ENCODE results near the gene ITGAD.

The ITGAD gene

GRCh38 chr16:31461201-31461920, 68.2 kb downstream of the ITGAD start:
- DNase-seq, result no peak

DNA sequence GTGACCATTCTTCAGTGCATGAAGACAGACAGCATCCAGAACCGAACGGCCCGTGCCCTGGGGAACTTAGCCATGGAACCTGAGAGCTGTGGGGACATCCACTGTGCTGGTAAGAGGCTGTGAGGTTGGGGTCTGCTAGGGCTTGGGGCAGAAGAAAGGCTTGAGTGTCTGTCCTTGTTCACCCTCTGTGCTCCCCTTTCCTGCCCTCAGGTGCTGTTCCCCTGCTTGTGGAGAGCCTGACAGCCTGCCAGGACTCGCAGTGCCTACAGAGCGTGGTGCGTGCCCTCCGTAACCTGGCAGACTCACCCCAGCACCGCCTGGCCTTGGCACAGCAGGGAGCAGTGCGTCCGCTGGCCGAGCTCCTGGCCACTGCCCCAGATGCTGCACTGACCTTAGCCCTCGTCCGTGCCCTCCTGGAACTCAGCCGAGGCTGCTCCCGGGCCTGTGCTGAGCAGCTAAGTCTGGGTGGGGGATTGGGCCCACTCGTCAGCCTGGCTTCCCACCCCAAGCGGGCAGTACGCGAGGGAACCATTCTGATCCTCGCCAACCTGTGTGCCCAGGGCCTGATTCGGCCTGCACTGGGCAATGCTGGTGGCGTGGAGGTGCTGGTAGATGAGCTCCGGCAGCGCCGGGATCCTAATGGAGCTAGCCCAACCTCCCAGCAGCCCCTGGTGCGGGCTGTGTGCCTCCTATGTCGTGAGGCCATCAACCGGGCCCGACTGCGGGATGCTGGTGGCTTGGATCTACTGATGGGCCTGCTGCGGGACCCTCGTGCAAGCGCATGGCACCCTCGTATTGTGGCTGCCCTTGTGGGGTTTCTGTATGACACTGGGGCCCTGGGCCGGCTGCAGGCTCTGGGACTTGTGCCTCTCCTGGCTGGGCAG, 69.0 kb downstream of the ITGAD start:
- DNase-seq, result no peak

DNA sequence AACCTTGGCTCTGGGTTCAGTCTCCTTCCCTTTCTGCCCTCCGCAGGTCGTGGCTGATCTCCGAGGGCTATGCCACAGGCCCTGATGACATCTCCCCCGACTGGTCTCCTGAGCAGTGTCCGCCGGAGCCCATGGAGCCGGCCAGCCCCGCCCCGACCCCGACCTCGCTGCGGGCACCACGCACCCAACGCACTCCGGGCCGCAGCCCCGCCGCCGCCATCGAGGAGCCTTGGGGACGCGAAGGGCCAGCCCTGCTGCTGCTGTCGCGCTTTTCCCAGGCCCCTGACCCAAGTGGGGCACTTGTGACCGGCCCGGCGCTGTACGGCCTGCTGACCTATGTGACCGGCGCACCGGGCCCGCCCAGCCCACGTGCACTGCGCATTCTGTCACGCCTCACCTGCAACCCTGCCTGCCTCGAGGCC, 71.2 kb downstream of the ITGAD start:
- DNase-seq, result no peak

DNA sequence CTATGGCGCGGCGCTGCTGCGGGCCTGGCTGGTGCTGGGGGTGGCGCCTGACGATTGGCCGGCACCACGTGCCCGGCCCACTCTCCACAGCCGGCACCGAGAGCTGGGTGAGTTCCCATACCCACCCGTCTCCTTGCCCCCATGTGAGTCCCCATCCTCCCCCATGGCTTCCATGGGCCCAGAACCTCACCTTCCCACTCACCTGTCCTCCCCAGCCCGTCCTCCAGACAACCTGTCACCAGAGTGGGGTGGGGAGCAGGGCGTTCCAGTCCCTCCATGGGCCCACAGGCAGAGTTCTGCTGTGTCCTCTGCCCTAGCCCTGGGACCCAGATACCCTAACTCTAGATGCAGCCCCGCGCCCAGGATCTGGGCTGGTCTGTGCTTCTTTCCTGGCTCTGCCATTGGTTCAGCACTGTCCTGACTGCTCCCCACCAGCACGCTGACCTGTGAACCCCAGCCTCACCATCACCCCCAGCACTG, 71.7 kb downstream of the ITGAD start:
- DNase-seq, result no peak

DNA sequence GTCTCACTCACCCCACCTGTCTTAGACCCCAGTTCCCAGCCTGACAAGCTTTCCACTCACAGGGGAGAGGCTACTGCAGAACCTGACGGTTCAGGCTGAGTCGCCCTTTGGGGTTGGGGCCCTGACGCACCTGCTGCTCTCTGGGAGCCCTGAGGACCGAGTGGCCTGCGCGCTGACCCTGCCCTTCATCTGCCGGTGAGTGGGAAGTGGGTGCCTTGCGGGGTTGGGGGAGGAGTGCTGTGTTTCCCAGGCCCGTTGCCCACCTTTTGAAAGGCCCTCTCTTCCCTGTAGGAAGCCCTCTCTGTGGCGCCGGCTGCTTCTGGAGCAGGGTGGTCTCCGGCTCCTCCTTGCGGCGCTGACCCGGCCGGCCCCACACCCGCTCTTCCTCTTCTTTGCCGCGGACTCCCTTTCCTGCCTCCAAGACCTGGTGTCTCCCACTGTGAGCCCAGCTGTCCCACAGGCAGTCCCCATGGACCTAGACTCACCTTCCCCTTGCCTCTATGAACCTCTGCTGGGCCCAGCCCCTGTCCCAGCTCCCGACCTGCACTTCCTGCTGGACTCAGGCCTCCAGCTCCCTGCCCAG, 72.7 kb downstream of the ITGAD start:
- no peak for DNase-seq

GRCh38 chr16:31466381-31466841, 73.3 kb downstream of the ITGAD start:
- no peak for DNase-seq

DNA sequence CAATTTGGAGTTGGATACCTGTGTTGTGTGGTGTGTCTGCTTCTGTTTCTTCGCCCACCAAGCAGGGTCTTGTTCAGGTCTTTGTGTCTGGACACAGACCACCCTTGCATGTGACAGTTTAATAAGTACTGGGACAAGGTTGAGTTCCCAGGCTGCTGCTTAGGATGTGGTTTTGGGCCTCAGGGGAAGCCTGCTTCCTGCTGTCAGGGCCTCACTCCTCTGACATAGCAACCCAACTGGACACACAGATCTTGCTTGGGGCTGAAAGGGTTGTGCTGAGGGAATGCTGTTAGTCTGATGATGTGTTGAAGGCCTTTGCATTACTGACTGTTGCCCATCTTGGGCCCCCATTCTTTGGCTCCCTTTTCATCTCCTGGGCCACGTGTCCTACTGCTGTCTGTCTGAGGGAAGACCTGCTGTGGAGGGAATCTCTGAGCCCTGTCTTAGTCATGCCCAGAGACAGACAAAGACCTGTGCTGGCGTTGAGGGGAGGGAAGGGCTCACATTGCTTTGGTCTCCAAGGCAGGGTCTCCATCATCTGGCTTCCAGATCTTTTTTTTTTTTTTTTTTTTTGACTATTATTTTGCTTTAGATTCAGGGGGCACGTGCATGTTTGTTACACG, 74.1 kb downstream of the ITGAD start:
- DNase-seq, result no peak

DNA sequence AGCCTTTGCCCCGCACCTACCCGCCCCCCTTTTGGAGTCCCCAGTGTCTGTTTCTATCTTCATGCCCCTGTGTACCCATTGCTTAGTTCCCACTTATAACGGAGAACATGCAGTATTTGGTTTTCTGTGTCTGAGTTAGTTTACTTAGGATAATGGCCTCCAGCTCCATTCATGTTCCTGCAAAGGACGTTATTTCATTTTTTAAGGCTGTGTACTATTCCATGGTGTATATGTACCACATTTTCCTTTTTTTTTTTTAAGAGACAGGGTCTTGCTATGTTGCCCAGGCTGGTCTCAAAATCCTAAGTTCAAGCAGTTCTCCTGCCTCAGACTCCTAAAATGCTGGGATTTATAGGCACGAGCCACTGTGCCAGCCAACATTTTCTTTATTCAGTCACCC, 74.7 kb downstream of the ITGAD start:
- no peak for DNase-seq

DNA sequence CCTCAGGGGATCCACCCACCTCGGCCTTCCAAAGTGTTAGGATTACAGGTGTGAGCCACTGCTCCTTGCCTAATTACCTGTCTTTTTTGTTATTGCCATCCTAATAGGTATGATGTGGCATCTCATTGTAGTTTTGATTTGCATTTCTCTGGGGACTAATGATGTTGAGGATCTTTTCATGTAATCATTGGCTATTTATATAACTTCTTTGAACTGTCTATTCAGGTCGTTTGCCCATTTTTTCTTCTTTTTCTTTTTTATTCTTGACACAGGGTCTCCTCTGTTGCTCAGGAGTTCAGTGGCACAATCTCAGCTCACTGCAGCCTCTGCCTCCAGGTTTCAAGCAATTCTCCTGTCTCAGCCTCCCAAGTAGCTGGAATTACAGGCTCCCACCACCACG, 77.5 kb downstream of the ITGAD start:
- DNase-seq, result no peak

GRCh38 chr16:31471241-31471874, 78.2 kb downstream of the ITGAD start:
- no peak for DNase-seq

DNA sequence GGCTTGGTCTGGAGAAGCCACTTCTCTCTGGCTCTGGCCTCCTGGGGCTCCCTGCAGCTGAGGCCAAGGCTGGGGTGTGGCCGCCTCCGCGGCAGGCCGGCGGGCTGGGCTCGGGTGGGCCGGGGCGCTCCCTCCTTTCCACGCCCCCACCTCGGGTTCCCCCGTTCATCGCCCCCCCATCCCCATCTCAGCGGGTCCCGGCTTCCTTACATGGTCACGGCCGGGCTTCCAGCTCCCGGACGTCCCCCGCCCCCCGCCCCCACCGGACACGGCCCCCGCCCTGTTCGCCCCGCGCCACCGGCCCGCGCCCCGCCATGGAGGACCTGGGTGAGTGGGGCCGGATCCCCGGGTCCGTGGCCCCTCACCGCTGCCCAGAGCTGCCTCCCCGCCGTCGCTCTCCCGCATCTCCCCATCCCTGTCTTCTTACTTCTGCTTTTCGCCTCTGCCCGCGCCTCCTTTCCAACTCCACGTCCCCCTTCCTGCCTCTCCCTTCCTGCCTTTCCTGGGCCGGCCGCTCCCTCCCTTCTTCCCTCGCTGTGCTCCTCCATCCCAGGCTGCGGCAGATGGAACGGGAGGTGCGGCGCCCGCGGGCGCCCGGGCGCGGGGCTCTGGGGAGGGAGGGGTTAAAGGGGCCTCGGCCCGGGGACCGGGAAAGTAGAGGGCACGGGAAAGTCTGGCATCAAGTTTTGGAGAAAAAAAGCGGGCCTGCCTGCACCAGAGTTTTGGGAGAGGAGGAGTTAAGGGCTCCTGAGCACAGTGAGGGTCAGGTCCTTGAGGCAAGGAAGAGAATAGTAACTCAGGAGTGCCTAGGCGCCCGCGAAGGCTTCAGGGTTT, 79.0 kb downstream of the ITGAD start, which contains the start of gene TGFB1I1:
TGFB1I1 (plus strand) TSS at position 278 of the 834 bp plus-strand sequence; CDS start at position 315, 37 bp downstream.
- DNase-seq, result no peak

- no peak for DNase-seq
Measured at GRCh38 chr16:31472709-31473203, 79.6 kb downstream of the ITGAD start.

DNA sequence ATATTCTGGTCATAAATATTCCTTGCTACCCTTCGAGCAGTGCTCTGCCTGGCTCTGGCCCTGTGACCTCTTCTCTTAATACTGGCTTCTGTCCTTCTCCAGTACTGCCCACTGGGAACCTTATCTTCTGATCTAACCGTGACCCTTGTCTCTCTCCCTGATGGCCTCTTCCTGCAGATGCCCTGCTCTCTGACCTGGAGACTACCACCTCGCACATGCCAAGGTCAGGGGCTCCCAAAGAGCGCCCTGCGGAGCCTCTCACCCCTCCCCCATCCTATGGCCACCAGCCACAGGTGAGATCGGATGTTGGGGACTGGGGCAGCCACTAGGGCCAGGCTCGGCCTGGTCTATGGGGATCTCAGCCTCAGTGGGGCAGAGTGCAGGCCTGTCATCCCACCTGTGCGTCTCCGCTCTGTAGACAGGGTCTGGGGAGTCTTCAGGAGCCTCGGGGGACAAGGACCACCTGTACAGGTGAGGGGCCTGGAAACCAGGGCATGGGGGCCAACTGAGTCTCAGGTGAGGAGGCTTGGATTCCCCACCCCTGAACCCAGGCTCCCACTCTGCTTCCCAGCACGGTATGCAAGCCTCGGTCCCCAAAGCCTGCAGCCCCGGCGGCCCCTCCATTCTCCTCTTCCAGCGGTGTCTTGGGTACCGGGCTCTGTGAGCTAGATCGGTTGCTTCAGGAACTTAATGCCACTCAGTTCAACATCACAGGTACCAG, 80.3 kb downstream of the ITGAD start:
- DNase-seq, result no peak

DNA sequence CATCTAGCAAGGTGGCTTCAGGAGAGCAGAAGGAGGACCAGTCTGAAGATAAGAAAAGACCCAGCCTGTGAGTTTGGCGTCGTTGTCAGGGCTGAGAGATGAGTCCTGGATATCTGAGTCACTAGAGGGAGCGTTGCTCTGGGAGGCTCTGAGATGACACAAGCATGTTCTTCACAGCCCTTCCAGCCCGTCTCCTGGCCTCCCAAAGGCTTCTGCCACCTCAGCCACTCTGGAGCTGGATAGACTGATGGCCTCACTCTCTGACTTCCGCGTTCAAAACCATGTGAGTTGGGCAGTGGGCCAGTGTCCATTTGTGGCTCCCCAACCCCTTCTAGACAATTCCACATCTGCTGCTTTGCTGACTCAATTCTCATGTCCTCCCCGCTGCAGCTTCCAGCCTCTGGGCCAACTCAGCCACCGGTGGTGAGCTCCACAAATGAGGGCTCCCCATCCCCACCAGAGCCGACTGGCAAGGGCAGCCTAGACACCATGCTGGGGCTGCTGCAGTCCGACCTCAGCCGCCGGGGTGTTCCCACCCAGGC, 81.1 kb downstream of the ITGAD start:
- no peak for DNase-seq

GRCh38 chr16:31474773-31475738, 81.9 kb downstream of the ITGAD start:
- DNase-seq, result no peak

GRCh38 chr16:31475946-31476302, 82.8 kb downstream of the ITGAD start:
- DNase-seq, result no peak

Data from DMS 273 treated with DMSO at 0.1 percent for 48 hours (cell line).